HG03097 (cell line): ENCODE data around the gene NOD1.

Experiments used
- ATAC-seq: cut with Tn5 transposase; IDR thresholded peaks from one replicate; pipeline ENCODE4 v1.9.1; 2021; ENCODE audit not compliant: unreplicated experiment, low FRiP score

Gene NOD1

DNA sequence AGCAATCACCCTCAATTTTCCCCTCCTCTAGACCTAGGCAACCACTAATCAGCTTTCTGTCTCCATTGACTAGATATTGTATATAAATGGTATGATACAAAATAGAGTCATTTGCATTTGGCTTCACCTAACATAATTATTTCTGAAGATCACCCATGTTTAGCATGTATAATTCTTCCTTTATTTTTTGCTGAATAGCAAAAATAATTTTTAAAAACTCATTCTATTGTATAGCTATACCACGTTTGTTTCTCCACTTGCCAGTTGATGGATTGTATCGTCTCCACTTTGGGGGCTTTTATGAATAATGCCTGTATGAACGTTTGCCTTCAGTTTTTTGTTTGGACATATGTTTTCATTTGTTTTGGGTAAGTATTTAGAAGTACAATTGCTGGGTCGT lies 98.8 kb downstream of the NOD1 start:
- no peak for ATAC-seq

DNA sequence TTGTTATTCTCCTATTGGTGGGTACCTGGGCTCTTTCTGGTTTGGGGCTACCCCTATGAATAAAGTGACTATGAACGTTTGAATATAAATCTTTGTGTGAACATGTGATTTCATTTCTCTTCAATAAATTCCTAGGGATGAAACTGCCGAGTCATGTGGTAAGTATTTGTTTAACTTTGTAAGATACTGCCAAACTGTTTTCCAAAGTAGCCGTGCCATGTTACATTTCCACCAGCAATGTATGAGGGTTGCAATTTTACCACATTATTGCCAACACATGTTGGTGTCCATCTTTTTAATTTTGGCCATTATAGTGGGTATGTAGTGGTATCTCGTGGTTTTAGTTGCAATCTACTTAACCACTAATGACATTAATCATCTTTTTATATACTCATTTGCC lies 99.5 kb downstream of the NOD1 start:
- no peak for ATAC-seq

DNA sequence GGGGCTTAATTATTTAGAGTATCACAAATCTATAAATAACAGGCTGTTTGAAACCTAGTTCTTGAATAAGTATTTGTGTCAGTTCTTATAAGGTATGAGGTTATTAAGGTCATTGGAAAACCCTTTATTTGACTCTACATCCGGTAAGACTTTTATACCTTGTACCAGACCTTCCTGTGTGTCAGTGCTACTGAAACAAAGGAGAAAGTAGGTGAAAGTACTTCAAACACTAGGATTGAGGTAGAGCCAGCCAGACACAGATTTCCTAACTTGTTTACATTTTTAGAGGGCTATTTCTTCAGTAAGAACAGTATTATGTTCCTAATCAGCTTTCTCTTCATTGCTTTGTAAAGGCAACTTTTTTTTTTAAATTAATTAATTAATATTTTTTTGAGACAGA lies 100.3 kb downstream of the NOD1 start:
- ATAC-seq, result no peak
